Prostate gland (tissue), 2 donors: ENCODE data around the gene SMYD3. TPM values are rescaled to one million over a fixed set of nuclear protein-coding genes. Genes with fewer than 3 reads are reported as not detected.

Experiments
- DNase-seq: peaks from one replicate; pipeline ENCODE4 v3.0.0-alpha.2; 2019; ENCODE audit warnings: low spot score
- H3K27ac ChIP-seq, 2 donors: fragments of 200-600 bp; sonication (generic); 2 replicates each; pipeline ENCODE4 v1.5.1; 2017 to 2019
- H3K27me3 ChIP-seq: fragments of 200-600 bp; sonication (generic); replicated peaks from 2 replicates; pipeline ENCODE4 v1.5.1; 2019; ENCODE audit not compliant: insufficient read depth
- H3K36me3 ChIP-seq, 2 donors: fragments of 200-600 bp; sonication (generic); 1 replicate in 1 of 2; 2 replicates in 1 of 2; pipeline versions ENCODE4 v1.5.1 to v1.8.1; 2017 to 2019
- H3K4me1 ChIP-seq: fragments of 200-600 bp; sonication (generic); replicated peaks from 2 replicates; pipeline ENCODE4 v1.5.1; 2019
- H3K4me3 ChIP-seq, 2 donors: fragments of 200-600 bp; sonication (generic); 2 replicates each; pipeline ENCODE4 v1.5.1; 2017 to 2019
- H3K9me3 ChIP-seq: fragments of 200-600 bp; sonication (generic); 2 replicates; pipeline ENCODE4 v1.5.1; 2017
- POLR2A ChIP-seq: fragments of 450-650 bp; IDR thresholded peaks from one replicate; pipeline ENCODE4 v1.6.1; 2016; ENCODE audit warnings: antibody characterized with exemption, mild to moderate bottlenecking
- POLR2AphosphoS5 ChIP-seq: sonication (generic); formaldehyde crosslinking; IDR thresholded peaks from one replicate; pipeline ENCODE4 v1.6.1; 2017; ENCODE audit warnings: antibody characterized with exemption
- WGBS: methylation state at CpG from one replicate; pipeline ENCODE4 v1.1.5; 2018; 5-methylcytosine and 5-hydroxymethylcytosine counted together
- intact Hi-C: fragments of 100-400 bp; cut with DNase I; formaldehyde crosslinking; loops from one replicate; pipeline ENCODE4 v1.14.2; 2022
- total RNA-seq, 2 donors: library from RNA; depleted of rRNA; stranded (reverse); fragments of >200 nt; gene quantifications; one replicate each; pipeline ENCODE4 v1.1.0, GENCODE V29; 2016
- TF ChIP-seq, protein P1 (sequence below), 4 experiments: fragments of 200-600 bp in 2 of 4; fragments of 450-650 bp in 2 of 4; sonication (generic) in 2 of 4; IDR thresholded peaks; 1 replicate in 3 of 4; 2 replicates in 1 of 4; pipeline ENCODE4 v1.5.1; 2016 to 2019; ENCODE audit warnings: antibody characterized with exemption in 4 of 4, mild to moderate bottlenecking in 2 of 4, moderate library complexity in 2 of 4

SMYD3 gene
- total RNA-seq, 2 donors from 2014 or later, result 19.8 to 23.9 TPM

DNA sequence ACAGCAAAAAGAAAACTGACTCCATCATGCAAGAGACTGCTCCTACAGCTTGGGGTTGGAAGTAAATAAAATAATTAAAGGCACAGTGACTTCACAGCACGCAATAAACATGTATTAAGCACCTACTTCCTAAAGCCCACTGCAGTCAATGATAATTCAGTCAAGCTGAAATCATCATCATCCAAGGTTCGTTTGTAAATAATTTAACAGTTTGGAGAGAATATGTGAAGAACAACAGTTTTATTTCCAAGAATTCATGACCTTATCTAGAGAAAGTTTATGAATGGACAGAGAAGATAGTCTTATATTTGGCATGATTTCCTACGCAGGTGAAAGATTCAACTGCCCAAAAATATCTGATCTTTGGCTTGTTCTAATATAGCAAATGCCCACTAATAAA lies 86.8 kb downstream of the SMYD3 start:
- intact Hi-C loops, result no loop called here
- Histone ChIP-seq H3K4me1 (no peaks in the 10 kb centered on the region), H3K36me3 (no peaks in the 10 kb centered on the region), H3K27ac (no peak overlapping the region), H3K4me3 (no peak overlapping the region), H3K9me3 (no peaks in the 10 kb centered on the region), H3K27me3 (no peaks in the 10 kb centered on the region)
- no peak for DNase-seq
- TF ChIP-seq POLR2A, result no peak
- no peak for TF ChIP-seq POLR2AphosphoS5
- TF ChIP-seq, protein P1, sequence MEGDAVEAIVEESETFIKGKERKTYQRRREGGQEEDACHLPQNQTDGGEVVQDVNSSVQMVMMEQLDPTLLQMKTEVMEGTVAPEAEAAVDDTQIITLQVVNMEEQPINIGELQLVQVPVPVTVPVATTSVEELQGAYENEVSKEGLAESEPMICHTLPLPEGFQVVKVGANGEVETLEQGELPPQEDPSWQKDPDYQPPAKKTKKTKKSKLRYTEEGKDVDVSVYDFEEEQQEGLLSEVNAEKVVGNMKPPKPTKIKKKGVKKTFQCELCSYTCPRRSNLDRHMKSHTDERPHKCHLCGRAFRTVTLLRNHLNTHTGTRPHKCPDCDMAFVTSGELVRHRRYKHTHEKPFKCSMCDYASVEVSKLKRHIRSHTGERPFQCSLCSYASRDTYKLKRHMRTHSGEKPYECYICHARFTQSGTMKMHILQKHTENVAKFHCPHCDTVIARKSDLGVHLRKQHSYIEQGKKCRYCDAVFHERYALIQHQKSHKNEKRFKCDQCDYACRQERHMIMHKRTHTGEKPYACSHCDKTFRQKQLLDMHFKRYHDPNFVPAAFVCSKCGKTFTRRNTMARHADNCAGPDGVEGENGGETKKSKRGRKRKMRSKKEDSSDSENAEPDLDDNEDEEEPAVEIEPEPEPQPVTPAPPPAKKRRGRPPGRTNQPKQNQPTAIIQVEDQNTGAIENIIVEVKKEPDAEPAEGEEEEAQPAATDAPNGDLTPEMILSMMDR (IDR thresholded peaks at IDR 0.05), result no peak
- 63% methylated on average over 3 of the region's 3 CpGs for WGBS

DNA sequence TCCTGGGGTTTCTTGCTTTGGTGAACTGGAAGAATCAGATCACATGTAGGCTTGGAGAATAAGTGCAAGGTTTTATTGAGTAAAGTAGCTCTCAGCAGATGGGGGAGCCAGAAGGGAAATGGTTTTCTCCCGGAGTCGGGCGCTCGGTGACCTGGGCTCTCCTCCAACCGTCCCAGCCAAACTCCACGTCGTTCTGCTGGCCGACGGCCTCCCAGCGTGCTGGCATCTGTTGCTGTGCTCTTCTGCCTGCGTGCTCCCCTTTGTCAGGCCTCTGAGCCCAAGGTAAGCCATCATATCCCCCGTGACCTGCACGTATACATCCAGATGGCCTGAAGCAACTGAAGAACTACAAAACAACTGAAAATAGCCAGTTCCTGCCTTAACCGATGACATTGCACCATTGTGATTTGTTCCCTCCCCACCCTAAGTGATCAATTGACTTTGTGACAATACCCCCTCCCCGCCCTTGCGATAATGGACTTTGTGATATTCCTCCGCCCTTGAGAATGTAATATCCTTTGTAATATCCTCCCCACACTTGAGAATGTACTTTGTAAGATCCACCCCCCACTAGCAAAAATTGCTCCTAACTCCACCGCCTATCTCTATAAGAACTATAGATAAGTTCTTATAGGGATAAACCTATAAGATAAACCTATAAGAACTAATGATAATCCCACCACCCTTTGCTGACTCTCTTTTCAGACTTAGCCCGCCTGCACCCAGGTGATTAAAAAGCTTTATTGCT lies 88.3 kb downstream of the SMYD3 start:
- no peak overlapping the region for H3K4me3 ChIP-seq
- 88% methylated on average over 19 of the region's 19 CpGs for WGBS
- intact Hi-C loops, result no loop called here

DNA sequence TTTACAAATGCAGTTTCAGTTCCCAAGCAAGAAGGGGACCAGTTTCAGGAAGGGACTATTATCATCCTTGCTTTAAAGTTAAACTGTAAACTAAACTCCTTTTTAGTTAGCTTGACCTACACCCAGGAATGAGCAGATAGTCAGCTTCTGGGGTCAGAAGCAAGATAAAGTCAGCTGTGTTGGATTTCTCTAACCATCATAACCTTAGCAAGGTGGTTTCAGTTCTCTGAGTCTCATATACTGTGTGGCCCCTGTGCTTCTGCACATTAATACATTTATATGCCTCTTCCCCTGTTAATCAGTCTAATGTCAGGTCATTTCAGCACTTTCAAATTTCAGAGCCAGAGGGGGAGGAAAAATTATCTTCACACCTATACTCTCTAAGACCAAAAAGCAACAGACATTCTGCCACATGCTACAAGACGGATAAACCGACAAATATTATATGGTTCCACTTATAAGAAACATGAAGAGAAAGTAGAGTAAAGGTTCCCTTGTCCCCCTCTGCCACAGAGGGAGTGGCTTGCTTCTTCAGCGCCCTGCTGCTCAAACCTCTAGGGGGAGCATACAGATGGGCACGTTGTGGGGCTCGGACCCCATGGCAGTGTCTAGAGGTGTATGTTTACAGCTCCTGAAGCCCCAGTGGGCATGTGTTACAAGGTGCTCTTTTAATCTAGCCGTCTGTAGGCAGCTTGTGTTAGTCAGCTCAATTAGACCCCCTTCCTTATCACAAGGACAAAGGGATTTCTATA lies 89.1 kb downstream of the SMYD3 start:
- no peak for DNase-seq
- no peaks in the 10 kb centered on the region for H3K36me3 ChIP-seq
- intact Hi-C loops, result no loop called here

More for the DNA sequence above, 88.3 kb downstream of the SMYD3 start:
- Histone ChIP-seq H3K27me3 (no peaks in the 10 kb centered on the region), H3K27ac (no peak overlapping the region), H3K4me1 (no peaks in the 10 kb centered on the region), H3K36me3 (no peaks in the 10 kb centered on the region), H3K9me3 (no peaks in the 10 kb centered on the region)
- no peak for TF ChIP-seq POLR2AphosphoS5
- no peak for TF ChIP-seq POLR2A
- TF ChIP-seq, protein P1 (IDR thresholded peaks at IDR 0.05), result no peak
- no peak for DNase-seq

DNA sequence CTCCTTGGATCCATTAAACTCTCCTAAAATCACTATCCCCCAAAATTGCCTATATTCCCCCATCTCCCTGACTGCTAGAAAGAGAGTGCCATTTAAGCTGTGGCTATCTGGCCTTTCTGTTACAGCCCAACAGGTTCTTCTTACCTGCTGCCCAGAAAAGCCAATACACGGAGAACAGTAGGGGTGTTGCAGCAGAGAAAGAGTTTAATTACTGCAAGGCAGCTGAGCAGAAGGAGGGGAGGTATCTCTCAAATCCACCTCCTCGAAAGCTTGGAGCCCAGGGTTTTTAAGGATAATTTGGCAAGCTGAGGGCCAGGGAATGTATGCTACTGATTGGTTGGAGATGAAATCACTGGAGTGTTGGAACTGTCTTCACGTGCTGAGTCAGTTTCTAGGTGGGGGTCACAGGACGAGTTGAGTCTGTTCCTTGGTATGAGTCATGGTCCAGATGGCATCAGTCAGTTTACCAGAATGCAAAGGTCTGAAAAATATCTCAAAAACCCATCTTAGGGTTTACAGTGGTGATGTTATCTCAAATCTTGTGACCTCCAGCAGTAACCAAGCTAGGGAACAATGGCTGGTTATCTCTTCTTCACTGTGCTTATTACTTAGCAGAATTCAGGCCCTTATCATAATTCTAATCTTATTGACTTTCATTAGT lies 89.8 kb downstream of the SMYD3 start:
- H3K36me3 ChIP-seq, result no peaks in the 10 kb centered on the region
- 40% methylated on average over 4 of the region's 4 CpGs for WGBS
- H3K9me3 ChIP-seq, result no peaks in the 10 kb centered on the region
- no peaks in the 10 kb centered on the region for H3K27me3 ChIP-seq
- H3K4me1 ChIP-seq, result no peaks in the 10 kb centered on the region
- DNase-seq, result no peak
- no peak overlapping the region for H3K27ac ChIP-seq
- no peak overlapping the region for H3K4me3 ChIP-seq
- TF ChIP-seq POLR2AphosphoS5 (no peak), POLR2A (no peak)
- TF ChIP-seq, protein P1 (IDR thresholded peaks at IDR 0.05), result no peak
- intact Hi-C loops, result no loop called here

More for the DNA sequence above, 89.1 kb downstream of the SMYD3 start:
- Histone ChIP-seq H3K27me3 (no peaks in the 10 kb centered on the region), H3K4me1 (no peaks in the 10 kb centered on the region), H3K4me3 (no peak overlapping the region), H3K9me3 (no peaks in the 10 kb centered on the region), H3K27ac (no peak overlapping the region)
- WGBS, result 87% methylated on average over 6 of the region's 6 CpGs
- TF ChIP-seq POLR2AphosphoS5 (no peak), POLR2A (no peak)
- TF ChIP-seq, protein P1 (IDR thresholded peaks at IDR 0.05), result no peak
